GM21717 (cell line): ENCODE measurements around the gene USP3.
"Not testable (repeated sequence)": the region's sequence is repeated elsewhere in the genome, so short reads cannot be mapped to it uniquely, and the experiment has no call there.

Experiments used
- ATAC-seq: cut with Tn5 transposase; IDR thresholded peaks from one replicate; pipeline ENCODE4 v1.9.1; 2021; ENCODE audit warnings: mild to moderate bottlenecking, moderate library complexity; ENCODE audit not compliant: unreplicated experiment

The USP3 gene

GRCh38 chr15:63509955-63510940 is 5.9 kb downstream of the USP3 start:
- no peak for ATAC-seq

DNA sequence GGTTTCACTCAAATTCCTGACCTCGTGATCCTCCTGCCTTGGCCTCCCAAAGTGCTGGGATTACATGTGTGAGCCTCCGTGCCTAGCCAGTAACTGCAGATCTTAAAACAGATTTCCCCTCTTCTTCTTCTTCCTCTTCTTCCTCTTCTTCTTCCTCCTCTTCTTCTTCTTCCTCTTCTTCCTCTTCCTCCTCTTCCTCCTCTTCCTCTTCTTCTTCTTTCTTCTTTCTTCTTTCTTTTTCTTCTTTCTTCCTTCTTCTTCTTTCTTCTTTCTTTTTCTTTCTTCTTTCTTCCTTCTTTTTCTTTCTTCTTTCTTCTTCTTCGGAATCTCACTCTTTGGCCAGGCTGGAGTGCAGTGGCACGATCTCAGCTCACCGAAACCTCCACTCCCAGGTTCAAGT is 7.8 kb downstream of the USP3 start:
- ATAC-seq, result no peak

DNA sequence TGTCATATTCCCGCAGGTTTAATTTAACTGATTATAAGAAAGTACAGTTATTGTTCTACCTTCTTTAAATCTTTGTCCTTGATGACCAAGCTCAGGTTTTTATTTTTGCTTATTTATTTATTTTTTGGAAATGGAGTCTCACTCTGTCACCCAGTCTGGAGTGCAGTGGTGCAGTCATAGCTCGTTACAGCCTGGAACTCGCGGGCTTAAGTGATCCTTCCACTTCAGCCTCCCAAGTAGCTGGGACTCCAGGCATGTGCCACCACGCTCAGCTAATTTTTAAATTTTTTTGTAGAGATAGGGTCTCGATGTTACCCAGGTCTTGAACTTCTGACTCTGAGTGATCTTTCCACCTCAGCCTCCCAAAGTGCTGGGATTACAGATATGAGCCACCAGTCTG is 8.9 kb downstream of the USP3 start:
- no peak for ATAC-seq

DNA sequence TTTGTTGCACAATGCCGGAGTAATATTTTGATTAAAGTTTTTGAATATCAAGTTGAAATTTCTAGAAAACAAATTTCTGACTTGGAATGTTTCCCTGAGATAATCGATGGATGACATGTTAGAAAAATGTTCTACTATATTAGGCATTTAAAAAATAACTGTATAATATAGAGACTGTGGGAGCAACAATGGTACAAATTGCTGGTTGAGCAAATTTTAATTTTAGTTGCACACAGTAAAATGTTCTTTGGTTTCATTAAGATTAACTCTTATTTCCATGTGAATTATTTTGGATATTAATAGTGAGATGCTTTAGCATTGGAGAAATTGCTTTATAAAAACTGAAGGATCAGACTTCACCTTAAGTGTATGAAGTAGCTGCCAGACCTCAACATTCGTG is 9.3 kb downstream of the USP3 start:
- no peak for ATAC-seq

- no peak for ATAC-seq
Observed at GRCh38 chr15:63514531-63514943, 10.1 kb downstream of the USP3 start.

DNA sequence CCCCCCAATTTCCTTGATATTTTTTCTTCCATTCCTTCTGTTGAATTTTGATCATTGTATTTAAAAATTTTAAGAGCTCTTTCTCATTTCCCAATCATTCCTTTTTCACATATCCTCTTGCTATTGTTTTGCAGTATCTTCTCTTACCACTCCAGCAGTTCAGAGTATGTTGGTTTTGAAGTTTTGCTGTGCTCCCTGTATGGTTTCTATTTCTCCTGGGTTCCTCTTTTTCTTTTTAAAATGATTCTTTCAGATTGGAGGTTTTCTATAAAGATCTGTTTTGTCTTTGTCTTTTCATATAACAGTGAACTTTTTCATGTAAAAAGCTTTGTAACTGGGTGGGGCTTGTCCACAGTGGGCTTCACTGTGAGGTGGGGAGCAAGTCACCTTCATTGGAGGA is 12.8 kb downstream of the USP3 start:
- no peak for ATAC-seq

GRCh38 chr15:63517628-63518027 is 13.2 kb downstream of the USP3 start:
- no peak for ATAC-seq

DNA sequence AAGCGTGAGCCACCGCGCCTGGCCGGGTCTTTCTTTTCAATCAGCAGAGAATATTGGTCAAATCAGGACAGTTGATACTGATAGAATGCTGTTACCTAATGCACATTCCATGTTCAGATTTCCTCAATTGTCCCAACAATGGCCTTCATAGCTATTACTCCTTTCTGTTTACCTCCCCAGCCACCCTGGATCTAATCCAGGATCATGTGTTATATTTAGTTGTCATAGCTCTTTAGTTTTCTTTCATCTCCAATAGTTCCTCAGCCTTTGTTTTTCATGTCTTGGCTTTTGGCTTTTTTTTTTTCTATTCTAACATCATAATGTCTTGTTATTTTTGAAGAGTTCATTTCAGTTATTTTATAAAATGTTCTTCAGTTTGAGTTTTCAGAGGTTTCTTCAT is 14.6 kb downstream of the USP3 start:
- no peak for ATAC-seq

GRCh38 chr15:63519548-63520178 is 15.3 kb downstream of the USP3 start:
- ATAC-seq, result no peak

DNA sequence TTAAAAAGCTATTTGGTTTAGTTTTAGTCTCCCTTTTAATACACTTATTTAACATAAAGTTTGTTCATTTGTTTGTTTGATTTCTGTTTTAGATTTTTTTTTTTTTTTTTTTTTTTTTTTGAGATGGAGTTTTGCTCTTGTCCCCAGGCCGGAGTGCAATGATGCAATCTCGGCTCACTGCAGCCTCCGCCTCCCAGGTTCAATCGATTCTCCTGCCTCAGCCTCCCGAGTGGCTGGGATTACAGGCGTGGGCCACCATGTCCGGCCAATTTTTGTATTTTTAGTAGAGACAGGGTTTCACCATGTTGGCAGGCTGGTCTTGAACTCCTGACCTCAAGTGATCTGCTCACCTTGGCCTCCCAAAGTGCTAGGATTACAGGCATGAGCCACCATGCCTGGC is 16.1 kb downstream of the USP3 start:
- not testable (repeated sequence) for ATAC-seq

- ATAC-seq, result no peak
Observed at GRCh38 chr15:63522225-63522578, 17.8 kb downstream of the USP3 start.

DNA sequence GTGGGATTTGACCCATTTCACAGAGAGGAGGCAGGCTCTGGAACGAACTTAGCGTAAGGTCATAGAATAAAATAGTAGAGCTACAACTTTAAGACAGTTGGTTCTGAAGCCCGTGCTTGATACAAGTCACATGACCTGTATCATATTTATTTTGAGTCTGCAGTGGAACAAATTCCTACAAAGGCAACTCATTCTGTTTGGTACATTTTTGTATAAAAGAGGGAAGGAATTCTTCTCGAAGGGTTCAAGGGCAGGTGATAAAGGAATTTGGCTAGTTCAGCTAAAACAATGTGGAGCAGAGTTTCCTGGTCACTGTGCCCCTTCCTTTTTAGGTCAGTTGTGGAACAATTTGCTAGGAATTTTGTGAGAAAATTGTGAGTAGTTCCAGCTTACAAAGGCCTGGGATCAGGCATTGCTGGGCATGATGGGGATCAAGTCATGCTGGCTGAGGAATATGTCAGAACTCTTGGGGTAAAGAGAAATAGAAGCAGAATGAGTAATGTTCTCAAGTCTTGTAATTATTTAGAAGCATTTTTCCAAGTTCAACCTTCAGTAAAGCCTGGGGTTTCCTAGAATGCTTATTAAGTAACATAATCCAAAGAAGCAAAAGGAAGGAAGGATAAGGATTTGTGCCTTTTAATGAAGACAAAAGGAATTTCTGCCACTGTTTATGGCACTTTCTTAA is 19.1 kb downstream of the USP3 start:
- ATAC-seq, result no peak

DNA sequence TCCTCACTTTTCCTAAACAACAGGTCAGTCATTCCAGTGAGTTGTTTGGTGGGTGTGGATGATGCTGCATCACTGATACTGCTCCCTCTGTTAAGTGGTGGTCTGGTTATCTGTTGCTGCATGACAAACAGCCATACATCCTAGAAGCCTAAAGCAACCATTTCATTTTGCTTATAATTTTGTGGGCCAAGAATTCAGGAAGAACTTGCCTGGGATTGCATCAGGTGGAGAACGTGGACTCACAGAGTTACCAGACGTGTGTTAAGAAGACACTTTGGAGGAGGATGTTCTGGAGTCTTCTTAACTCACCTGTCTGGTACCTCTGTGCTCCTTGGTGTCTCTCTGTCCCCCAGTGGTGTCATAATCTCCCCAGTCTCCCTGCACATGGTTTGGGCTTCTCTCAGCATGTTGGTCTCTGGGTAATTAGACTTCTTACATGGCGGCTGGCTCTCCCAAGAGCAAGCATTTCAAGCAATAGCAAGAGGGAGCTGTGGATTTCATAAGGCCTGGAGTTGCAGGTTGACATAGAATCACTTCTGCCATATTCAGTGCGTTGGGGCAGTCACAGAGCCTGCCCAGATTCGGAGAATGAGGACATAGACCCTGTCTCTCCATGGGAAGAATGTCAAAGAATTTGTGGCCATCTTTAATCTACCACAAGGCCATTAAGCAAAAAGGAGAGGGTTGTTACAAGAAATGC is 20.1 kb downstream of the USP3 start:
- ATAC-seq, result no peak

- ATAC-seq, result no peak
Observed at GRCh38 chr15:63526401-63526800, 22.0 kb downstream of the USP3 start.

GRCh38 chr15:63528138-63528659 is 23.8 kb downstream of the USP3 start:
- ATAC-seq, result no peak

DNA sequence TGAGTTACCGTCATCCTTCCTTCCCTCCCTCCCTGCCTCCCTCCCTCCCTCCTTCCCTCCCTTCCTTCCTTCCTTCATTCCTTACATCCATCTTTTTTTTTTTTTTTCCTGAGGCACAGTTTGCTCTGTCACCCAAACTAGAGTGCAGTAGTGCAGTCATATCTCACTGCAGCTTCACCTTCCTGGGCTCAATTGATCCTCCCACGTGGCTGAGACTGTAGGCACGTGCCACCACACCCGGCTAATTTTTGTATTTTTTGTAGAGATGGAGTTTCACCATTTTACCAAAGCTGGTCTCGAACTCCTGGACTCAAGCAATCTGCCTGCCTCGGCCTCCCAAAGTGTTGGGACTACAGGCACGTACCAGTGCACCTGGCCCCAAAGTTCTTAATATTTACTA is 25.8 kb downstream of the USP3 start:
- no peak for ATAC-seq

GRCh38 chr15:63530752-63531299 is 26.4 kb downstream of the USP3 start:
- ATAC-seq, result no peak

DNA sequence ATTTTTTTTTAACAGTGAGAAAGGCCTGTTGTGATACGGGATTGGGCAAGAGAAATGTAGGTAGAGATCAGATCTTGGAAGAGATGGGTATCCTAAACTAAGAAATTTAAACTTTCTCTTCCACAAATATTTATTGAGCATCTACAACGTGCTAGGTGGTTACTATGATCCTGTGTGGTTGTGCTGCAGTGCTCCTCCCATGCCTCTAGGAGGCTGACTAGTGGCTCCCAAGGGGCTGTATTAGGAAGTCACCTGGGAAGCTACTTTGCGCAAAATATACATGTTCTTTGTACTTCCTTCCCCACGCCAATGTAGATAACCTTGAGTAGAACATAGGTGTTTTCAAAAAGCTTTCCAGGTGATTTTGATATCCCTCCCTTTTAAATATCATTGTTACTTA is 27.2 kb downstream of the USP3 start:
- no peak for ATAC-seq

- no peak for ATAC-seq
Observed at GRCh38 chr15:63532307-63532744, 27.9 kb downstream of the USP3 start.

DNA sequence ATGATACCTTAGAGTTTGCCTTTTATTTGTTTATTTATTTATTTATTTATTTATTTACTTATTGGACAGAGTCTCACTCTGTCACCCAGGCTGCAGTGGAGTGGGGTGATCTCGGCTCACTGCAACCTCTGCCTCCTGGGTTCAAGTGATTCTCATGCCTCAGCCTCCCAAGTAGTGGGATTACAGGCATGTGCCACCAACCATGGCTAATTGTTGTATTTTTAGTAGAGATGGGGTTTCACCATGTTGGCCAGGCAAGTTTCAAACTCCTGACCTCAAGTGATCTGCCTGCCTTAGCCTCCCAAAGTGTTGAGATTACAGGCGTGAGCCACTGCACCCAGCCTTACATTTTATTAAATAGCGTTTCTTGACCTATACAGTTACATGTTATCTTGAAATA is 30.5 kb downstream of the USP3 start:
- ATAC-seq, result not testable (repeated sequence)

DNA sequence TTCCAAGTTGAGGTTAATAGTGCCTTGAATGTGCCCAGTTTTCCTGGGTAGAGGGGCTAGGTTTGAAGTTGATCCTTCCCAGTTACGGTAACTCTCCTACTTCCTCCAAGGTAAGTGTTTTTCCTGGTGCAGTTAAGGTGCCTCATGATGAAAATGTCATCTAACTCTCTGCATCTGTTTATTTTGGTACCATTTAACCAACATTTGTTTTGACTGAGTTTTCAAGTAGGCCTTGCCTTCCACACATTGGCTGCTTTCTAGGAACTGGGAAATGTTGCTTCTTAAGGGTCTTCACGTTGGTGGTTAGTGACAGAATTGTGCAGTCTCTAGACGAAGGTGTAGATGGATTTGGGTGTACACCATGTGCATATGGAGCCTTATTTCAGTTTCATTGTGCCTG is 31.3 kb downstream of the USP3 start:
- ATAC-seq, result no peak
